PC-3 (cell line): ENCODE measurements around the gene VPS35L.

Source experiments
- CTCF ChIP-seq: fragments of 300-600 bp; sonication (generic); conservative IDR thresholded peaks from 2 replicates; pipeline ENCODE4 v1.5.1; 2017; ENCODE audit warnings: antibody characterized with exemption, low read depth, mild to moderate bottlenecking, low read length
- EZH2 ChIP-seq: fragments of 300-600 bp; sonication (generic); IDR thresholded peaks from one replicate; pipeline ENCODE4 v1.6.1; 2017; ENCODE audit warnings: antibody characterized with exemption, mild to moderate bottlenecking, low read length; ENCODE audit not compliant: unreplicated experiment

GRCh38 chr16:19735074-19735867, 179.8 kb downstream of the VPS35L start:
- TF ChIP-seq CTCF (no peak), EZH2 (no peak)
